GM12892 (cell line): Measurements from ENCODE around the gene ZEB2.
A peak's percentile ranks its signal among the peaks of the same experiment; 100 is the strongest.

ENCODE experiments used
- DNase-seq: peaks from one replicate; pipeline ENCODE4 v3.0.0; 2011; ENCODE audit not compliant: insufficient read length
- FAIRE-seq: peaks from 2 replicates; lab custom pipeline; 2011; peaks lifted over from hg19 to GRCh38; lab: Jason Lieb, UNC
- POLR2A ChIP-seq: IDR thresholded peaks from 2 replicates; pipeline ENCODE4 v1.6.1; 2011; ENCODE audit warnings: low read depth, low read length, control low read depth
- POLR2AphosphoS5 ChIP-seq: IDR thresholded peaks from 2 replicates; pipeline ENCODE4 v1.6.1; 2011; ENCODE audit warnings: low read depth, low read length, control low read depth
- TAF1 ChIP-seq: IDR thresholded peaks from 2 replicates; pipeline ENCODE4 v1.6.1; 2011; ENCODE audit warnings: low read depth, mild to moderate bottlenecking, control low read depth, low read length, borderline replicate concordance

ZEB2 gene

GRCh38 chr2:144432921-144433320, 87.0 kb downstream of the ZEB2 start:
- no peak for FAIRE-seq
- TF ChIP-seq TAF1: no peak

GRCh38 chr2:144431998-144432397, 87.9 kb downstream of the ZEB2 start:
- FAIRE-seq: no peak
- TF ChIP-seq TAF1 (no peak), POLR2A (no peak), POLR2AphosphoS5 (no peak)
- no peak for DNase-seq

More at GRCh38 chr2:144432921-144433320, 87.0 kb downstream of the ZEB2 start:
- no peak for DNase-seq

DNA sequence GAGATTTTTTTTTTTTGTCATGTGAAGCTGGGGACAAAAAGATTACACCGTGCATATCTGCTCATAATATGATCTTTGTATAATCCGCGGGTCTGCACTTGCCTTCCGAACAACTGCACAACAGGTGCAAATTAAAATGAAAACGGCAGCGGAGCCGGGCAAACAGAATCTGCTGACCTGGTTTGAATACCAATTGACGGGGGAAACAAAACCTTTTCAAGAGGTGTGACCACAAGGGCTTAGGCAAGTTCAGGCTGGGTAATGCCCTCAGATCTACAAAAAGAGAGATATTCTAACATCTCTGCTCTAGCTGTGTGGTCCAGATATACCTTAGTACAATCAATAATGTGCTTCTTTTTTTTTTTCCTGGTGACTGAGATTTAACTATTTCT, 88.5 kb downstream of the ZEB2 start:
- DNase-seq (no peak), FAIRE-seq (peak; percentile 30)
- TF ChIP-seq TAF1 (no peak), POLR2A (no peak), POLR2AphosphoS5 (no peak)

- FAIRE-seq (peak; percentile 70), DNase-seq (no peak)
- no peak for TF ChIP-seq POLR2A
Measured at GRCh38 chr2:144430722-144431391, 89.1 kb downstream of the ZEB2 start.

GRCh38 chr2:144429396-144430112, 90.4 kb downstream of the ZEB2 start:
- TF ChIP-seq POLR2AphosphoS5: no peak
- TF ChIP-seq TAF1: no peak
- TF ChIP-seq POLR2A: no peak
- DNase-seq (no peak), FAIRE-seq (no peak)

DNA sequence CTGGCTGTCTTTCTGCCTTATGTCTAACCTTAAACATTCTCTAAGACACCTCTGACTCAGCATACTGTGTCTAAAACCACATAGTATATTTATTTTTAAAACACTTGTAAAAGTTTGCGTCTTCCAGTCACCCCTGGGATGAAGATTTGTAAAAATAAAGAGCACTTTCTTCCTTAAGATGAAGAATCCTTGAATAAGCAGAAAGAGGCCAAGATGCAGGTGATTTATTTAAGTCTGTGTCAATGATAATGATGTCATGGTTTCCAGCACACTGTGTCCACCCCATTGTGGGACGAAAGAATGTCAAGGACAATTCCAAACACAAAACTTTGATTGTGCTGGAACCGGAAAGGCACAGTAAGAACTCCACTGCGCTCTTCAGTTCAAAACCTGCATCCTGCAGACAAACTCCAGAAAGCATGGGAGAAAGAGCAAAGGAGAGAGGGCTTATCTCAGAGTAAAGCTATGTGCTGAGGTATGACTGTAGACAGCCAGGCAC, 92.9 kb downstream of the ZEB2 start:
- FAIRE-seq: no peak
- TF ChIP-seq TAF1: no peak
- TF ChIP-seq POLR2AphosphoS5: no peak
- no peak for TF ChIP-seq POLR2A
- DNase-seq: no peak

GRCh38 chr2:144426355-144426754, 93.6 kb downstream of the ZEB2 start:
- DNase-seq (no peak), FAIRE-seq (no peak)
- no peak for TF ChIP-seq POLR2A

DNA sequence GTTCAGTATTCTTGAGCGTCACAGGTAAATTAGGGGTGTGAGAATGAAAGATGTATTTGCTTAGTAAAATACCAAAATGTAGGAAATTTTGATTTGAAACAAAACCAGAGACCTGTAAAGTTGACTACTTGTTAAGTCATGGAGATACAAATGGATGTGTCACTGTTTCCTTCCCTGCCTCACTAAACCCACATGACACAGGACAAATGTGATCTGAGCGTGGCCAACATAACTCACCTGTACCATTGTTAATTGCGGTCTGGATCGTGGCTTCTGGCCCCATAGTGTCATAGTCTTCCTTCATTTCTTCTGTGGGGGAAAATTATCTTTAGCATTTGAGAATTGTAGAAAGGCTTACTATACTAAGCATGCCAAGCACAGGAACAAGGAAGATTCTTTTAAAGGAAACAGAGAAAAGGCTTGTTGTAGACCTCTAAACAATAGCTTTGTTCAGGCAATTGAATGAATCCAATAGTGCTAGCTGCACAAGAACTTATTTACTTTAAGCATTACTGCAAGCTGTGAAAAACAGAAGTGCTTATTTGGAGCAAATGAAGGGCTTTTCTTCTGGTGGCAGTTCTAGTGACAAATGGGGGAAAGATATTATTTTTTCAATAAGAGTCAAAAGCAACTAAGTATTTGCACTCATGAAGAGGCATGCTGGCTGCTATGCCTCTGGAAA, 95.2 kb downstream of the ZEB2 start:
- FAIRE-seq: no peak
- TF ChIP-seq TAF1: no peak
- no peak for TF ChIP-seq POLR2A
- TF ChIP-seq POLR2AphosphoS5: no peak
- DNase-seq: no peak

- no peak for TF ChIP-seq POLR2AphosphoS5
- TF ChIP-seq TAF1: no peak
- TF ChIP-seq POLR2A: no peak
- FAIRE-seq: no peak
- no peak for DNase-seq
Measured at GRCh38 chr2:144421606-144422510, 98.1 kb downstream of the ZEB2 start.

- DNase-seq (no peak), FAIRE-seq (no peak)
- TF ChIP-seq POLR2AphosphoS5 (no peak), POLR2A (no peak), TAF1 (no peak)
Measured at GRCh38 chr2:144419218-144419617, 100.7 kb downstream of the ZEB2 start.

DNA sequence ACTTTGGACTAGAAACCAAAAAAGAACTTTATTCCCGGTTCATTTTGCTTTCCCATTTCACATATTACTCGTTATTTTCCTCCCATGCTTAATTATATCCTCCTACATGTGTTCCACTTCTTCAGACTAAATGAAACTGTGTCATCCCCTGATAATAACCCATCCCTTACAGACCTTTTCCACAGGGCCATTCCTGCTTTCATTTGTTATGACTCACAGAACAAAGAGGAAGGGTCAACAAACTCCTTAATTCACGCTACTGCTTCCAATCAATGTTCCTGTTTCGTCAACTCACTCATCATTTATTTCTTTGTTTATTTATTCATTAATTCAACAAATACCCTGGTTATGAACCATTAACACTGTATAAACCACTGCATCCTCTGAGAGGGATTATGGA, 104.5 kb downstream of the ZEB2 start:
- TF ChIP-seq POLR2AphosphoS5 (no peak), TAF1 (no peak), POLR2A (no peak)
- DNase-seq (no peak), FAIRE-seq (no peak)
